ENCODE measurements around the gene CASZ1. TPM values are rescaled to one million over a fixed set of nuclear protein-coding genes. Genes with fewer than 3 reads are reported as not detected.

CASZ1 gene
- total RNA-seq, 4 donors from 2014 or later = 39.1 to 215 (median 115) TPM

DNA sequence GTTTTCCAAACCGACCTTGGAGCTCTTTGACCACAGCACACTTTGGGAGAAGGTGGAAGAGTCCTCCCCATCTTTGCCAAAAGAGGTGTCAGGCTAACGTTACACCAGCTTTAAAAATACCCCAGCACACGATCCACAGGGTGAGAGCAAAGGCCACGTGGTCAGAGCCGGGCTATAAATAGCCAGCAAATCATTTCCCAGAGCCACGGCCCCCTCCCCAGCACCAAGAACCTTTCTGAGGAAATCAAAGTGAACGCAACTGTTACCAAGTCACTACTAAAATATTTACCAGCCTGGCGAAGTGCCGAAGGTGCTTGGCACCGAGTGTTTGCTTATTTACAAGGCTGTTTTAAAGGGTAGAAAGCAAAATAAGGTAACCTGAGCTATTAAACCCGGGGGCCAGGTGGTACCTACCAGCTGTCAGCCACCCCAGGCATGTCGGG is 72.4 kb downstream of the CASZ1 start:
- TF ChIP-seq EP300 (IDR thresholded peaks at IDR 0.05; ENCODE audit: low read depth) (no peak), POLR2A (IDR thresholded peaks at IDR 0.05) (no peak), POLR2AphosphoS5 (IDR thresholded peaks at IDR 0.05) (no peak)
- TF ChIP-seq, protein P1, sequence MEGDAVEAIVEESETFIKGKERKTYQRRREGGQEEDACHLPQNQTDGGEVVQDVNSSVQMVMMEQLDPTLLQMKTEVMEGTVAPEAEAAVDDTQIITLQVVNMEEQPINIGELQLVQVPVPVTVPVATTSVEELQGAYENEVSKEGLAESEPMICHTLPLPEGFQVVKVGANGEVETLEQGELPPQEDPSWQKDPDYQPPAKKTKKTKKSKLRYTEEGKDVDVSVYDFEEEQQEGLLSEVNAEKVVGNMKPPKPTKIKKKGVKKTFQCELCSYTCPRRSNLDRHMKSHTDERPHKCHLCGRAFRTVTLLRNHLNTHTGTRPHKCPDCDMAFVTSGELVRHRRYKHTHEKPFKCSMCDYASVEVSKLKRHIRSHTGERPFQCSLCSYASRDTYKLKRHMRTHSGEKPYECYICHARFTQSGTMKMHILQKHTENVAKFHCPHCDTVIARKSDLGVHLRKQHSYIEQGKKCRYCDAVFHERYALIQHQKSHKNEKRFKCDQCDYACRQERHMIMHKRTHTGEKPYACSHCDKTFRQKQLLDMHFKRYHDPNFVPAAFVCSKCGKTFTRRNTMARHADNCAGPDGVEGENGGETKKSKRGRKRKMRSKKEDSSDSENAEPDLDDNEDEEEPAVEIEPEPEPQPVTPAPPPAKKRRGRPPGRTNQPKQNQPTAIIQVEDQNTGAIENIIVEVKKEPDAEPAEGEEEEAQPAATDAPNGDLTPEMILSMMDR (IDR thresholded peaks at IDR 0.05) = no peak
- Histone ChIP-seq H3K4me3 (no peak overlapping the region), H3K9me3 (no peaks in the 10 kb centered on the region), H3K27me3 (no peaks in the 10 kb centered on the region), H3K36me3 (no peaks in the 10 kb centered on the region), H3K27ac (peak overlapping the region; percentile 45 to 72 (median 62)), H3K4me1 (peaks cover 15 to 29% (median 16%) of the 10 kb centered on the region in 4 donors)
- in situ Hi-C loops (cut with MboI; ENCODE audit: low pct_ligation_motif_present in 1 of 4, low pct_unique_long_range_greater_than_20kb in 1 of 4, low sequenced_read_pairs in 3 of 4) = no loop called here
- intact Hi-C loops (cut with DNase I; ENCODE audit: low total_unique reads) = no loop called here
- peak; percentile 49 for DNase-seq
- WGBS, 2 donors (ENCODE audit: low coverage in 1 of 2) = 0 to 36% methylated on average over 1 to 12 of the region's 12 CpGs

DNA sequence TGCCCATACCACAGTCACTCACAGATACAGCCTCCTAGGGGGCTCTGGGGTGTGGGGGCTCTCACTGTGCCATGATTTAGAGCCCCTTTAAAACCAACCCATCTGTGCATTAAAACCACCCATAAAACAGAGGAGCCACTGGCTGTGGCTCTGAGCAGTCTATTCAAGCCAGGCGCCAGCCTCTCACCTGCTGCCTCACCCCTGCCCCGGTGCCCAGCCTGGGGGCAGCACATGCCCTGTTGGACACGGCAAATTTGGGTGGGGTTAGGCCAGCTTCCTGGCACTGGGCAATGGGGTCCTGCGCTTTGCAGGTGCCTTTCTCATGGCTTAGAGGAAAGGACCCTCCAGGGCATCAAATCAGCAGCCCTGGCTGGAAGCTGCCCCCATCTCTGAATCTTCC is 73.1 kb downstream of the CASZ1 start:
- 64% methylated on average over 4 of the region's 4 CpGs; no CpG with 5 or more reads in 1 of the 2 donors for WGBS, 2 donors (ENCODE audit: low coverage in 1 of 2)
- no peaks in the 10 kb centered on the region for H3K27me3 ChIP-seq
- peaks cover 15 to 32% (median 16%) of the 10 kb centered on the region in 4 donors for H3K4me1 ChIP-seq
- H3K27ac ChIP-seq = peak overlapping the region; percentile 36 to 72 (median 50)
- in situ Hi-C loops (cut with MboI; ENCODE audit: low pct_ligation_motif_present in 1 of 4, low pct_unique_long_range_greater_than_20kb in 1 of 4, low sequenced_read_pairs in 3 of 4) (no loop called here), intact Hi-C loops (cut with DNase I; ENCODE audit: low total_unique reads) (no loop called here)
- TF ChIP-seq POLR2AphosphoS5 (IDR thresholded peaks at IDR 0.05) = no peak
- TF ChIP-seq, protein P1 (IDR thresholded peaks at IDR 0.05) = no peak
- no peak for TF ChIP-seq POLR2A (IDR thresholded peaks at IDR 0.05)
- TF ChIP-seq EP300 (IDR thresholded peaks at IDR 0.05; ENCODE audit: low read depth) = no peak
- DNase-seq = no peak
- no peaks in the 10 kb centered on the region for H3K9me3 ChIP-seq
- no peak overlapping the region for H3K4me3 ChIP-seq
- H3K36me3 ChIP-seq = no peaks in the 10 kb centered on the region

- H3K4me1 ChIP-seq = peaks cover 17 to 37% (median 19%) of the 10 kb centered on the region in 4 donors
- H3K27me3 ChIP-seq = no peaks in the 10 kb centered on the region
- intact Hi-C loops (cut with DNase I; ENCODE audit: low total_unique reads) (no loop called here), in situ Hi-C loops (cut with MboI; ENCODE audit: low pct_ligation_motif_present in 1 of 4, low pct_unique_long_range_greater_than_20kb in 1 of 4, low sequenced_read_pairs in 3 of 4) (no loop called here)
- no peak overlapping the region for H3K27ac ChIP-seq
- WGBS, 2 donors (ENCODE audit: low coverage in 1 of 2) = 88% methylated on average over 16 of the region's 16 CpGs; no CpG with 5 or more reads in 1 of the 2 donors
- TF ChIP-seq EP300 (IDR thresholded peaks at IDR 0.05; ENCODE audit: low read depth) (no peak), POLR2AphosphoS5 (IDR thresholded peaks at IDR 0.05) (no peak), POLR2A (IDR thresholded peaks at IDR 0.05) (no peak)
- TF ChIP-seq, protein P1 (IDR thresholded peaks at IDR 0.05) = no peak
- no peak for DNase-seq
- H3K9me3 ChIP-seq = no peaks in the 10 kb centered on the region
- H3K36me3 ChIP-seq = no peaks in the 10 kb centered on the region
- H3K4me3 ChIP-seq = no peak overlapping the region
Measured at GRCh38 chr1:10722803-10723202, 73.6 kb downstream of the CASZ1 start.

GRCh38 chr1:10721381-10722321 is 74.8 kb downstream of the CASZ1 start:
- peaks cover 15 to 49% (median 27%) of the 10 kb centered on the region in 4 donors for H3K4me1 ChIP-seq
- intact Hi-C loops (cut with DNase I; ENCODE audit: low total_unique reads) (no loop called here), in situ Hi-C loops (cut with MboI; ENCODE audit: low pct_ligation_motif_present in 1 of 4, low pct_unique_long_range_greater_than_20kb in 1 of 4, low sequenced_read_pairs in 3 of 4) (no loop called here)
- H3K9me3 ChIP-seq = no peaks in the 10 kb centered on the region
- no peaks in the 10 kb centered on the region for H3K36me3 ChIP-seq
- H3K4me3 ChIP-seq = no peak overlapping the region
- TF ChIP-seq POLR2A (IDR thresholded peaks at IDR 0.05) (no peak), EP300 (IDR thresholded peaks at IDR 0.05; ENCODE audit: low read depth) (no peak), POLR2AphosphoS5 (IDR thresholded peaks at IDR 0.05) (no peak)
- TF ChIP-seq, protein P1 (IDR thresholded peaks at IDR 0.05) = no peak
- no peak for DNase-seq
- no peak overlapping the region for H3K27ac ChIP-seq
- no peaks in the 10 kb centered on the region for H3K27me3 ChIP-seq
- WGBS, 2 donors (ENCODE audit: low coverage in 1 of 2) = 72 to 100% methylated on average over 3 to 26 of the region's 26 CpGs
